Measurements from ENCODE around the gene PGAM2.
A peak's percentile ranks its signal among the peaks of the same experiment; 100 is the strongest.
"Not testable (repeated sequence)": the region's sequence is repeated elsewhere in the genome, so short reads cannot be mapped to it uniquely, and the experiment has no call there.

Gene PGAM2

GRCh38 chr7:44038961-44039558, 26.3 kb downstream of the PGAM2 start:
- not testable (repeated sequence) for H3K4me3 ChIP-seq (ENCODE audit: low read length); H3K36me3 ChIP-seq (ENCODE audit: insufficient read depth, low read length); H3K27me3 ChIP-seq (ENCODE audit: insufficient read depth, low read length)

GRCh38 chr7:44038553-44038952, 26.8 kb downstream of the PGAM2 start:
- not testable (repeated sequence) for H3K27me3 ChIP-seq (ENCODE audit: insufficient read depth, low read length); H3K4me1 ChIP-seq (ENCODE audit: insufficient read depth, low read length); H3K36me3 ChIP-seq (ENCODE audit: insufficient read depth, low read length); H3K9me3 ChIP-seq (ENCODE audit: low read length); H3K4me3 ChIP-seq (ENCODE audit: low read length); H2AFZ ChIP-seq (ENCODE audit: low read depth, low read length)

More at GRCh38 chr7:44038961-44039558, 26.3 kb downstream of the PGAM2 start:
- not testable (repeated sequence) for H2AFZ ChIP-seq (ENCODE audit: low read depth, low read length); H3K4me1 ChIP-seq (ENCODE audit: insufficient read depth, low read length); H3K9me3 ChIP-seq (ENCODE audit: low read length)

GRCh38 chr7:44037951-44038350, 27.4 kb downstream of the PGAM2 start:
- not testable (repeated sequence) for H3K9me3 ChIP-seq (ENCODE audit: low read length); H3K4me3 ChIP-seq (ENCODE audit: low read length); H3K36me3 ChIP-seq (ENCODE audit: insufficient read depth, low read length); H3K27me3 ChIP-seq (ENCODE audit: insufficient read depth, low read length); H3K4me1 ChIP-seq (ENCODE audit: insufficient read depth, low read length); H2AFZ ChIP-seq (ENCODE audit: low read depth, low read length)

- not testable (repeated sequence) for H3K4me3 ChIP-seq (ENCODE audit: low read length); H3K36me3 ChIP-seq (ENCODE audit: insufficient read depth, low read length); H3K9me3 ChIP-seq (ENCODE audit: low read length); H3K27me3 ChIP-seq (ENCODE audit: insufficient read depth, low read length); H2AFZ ChIP-seq (ENCODE audit: low read depth, low read length); H3K4me1 ChIP-seq (ENCODE audit: insufficient read depth, low read length)
These were observed 29.0 kb downstream of the PGAM2 start for GRCh38 chr7:44036364-44036763.

- not testable (repeated sequence) for H3K4me3 ChIP-seq (ENCODE audit: low read length); H3K27me3 ChIP-seq (ENCODE audit: insufficient read depth, low read length); H3K4me1 ChIP-seq (ENCODE audit: insufficient read depth, low read length); H2AFZ ChIP-seq (ENCODE audit: low read depth, low read length); H3K36me3 ChIP-seq (ENCODE audit: insufficient read depth, low read length); H3K9me3 ChIP-seq (ENCODE audit: low read length)
These were observed 31.2 kb downstream of the PGAM2 start for GRCh38 chr7:44033971-44034844.

- H3K27me3 ChIP-seq (ENCODE audit: insufficient read depth, low read length); H3K36me3 ChIP-seq (ENCODE audit: insufficient read depth, low read length); H3K4me1 ChIP-seq (ENCODE audit: insufficient read depth, low read length); H3K4me3 ChIP-seq (ENCODE audit: low read length); H3K9me3 ChIP-seq (ENCODE audit: low read length); H2AFZ ChIP-seq (ENCODE audit: low read depth, low read length): not testable (repeated sequence)
These were observed 33.3 kb downstream of the PGAM2 start for GRCh38 chr7:44032031-44032430.

GRCh38 chr7:44031319-44031718, 34.0 kb downstream of the PGAM2 start:
- not testable (repeated sequence) for H3K9me3 ChIP-seq (ENCODE audit: low read length); H3K4me3 ChIP-seq (ENCODE audit: low read length); H3K4me1 ChIP-seq (ENCODE audit: insufficient read depth, low read length); H3K27me3 ChIP-seq (ENCODE audit: insufficient read depth, low read length); H2AFZ ChIP-seq (ENCODE audit: low read depth, low read length); H3K36me3 ChIP-seq (ENCODE audit: insufficient read depth, low read length)

GRCh38 chr7:44030029-44030428, 35.3 kb downstream of the PGAM2 start:
- not testable (repeated sequence) for H2AFZ ChIP-seq (ENCODE audit: low read depth, low read length); H3K9me3 ChIP-seq (ENCODE audit: low read length)

GRCh38 chr7:44029433-44029832, 35.9 kb downstream of the PGAM2 start:
- not testable (repeated sequence) for H2AFZ ChIP-seq (ENCODE audit: low read depth, low read length); H3K4me1 ChIP-seq (ENCODE audit: insufficient read depth, low read length); H3K4me3 ChIP-seq (ENCODE audit: low read length); H3K36me3 ChIP-seq (ENCODE audit: insufficient read depth, low read length); H3K27me3 ChIP-seq (ENCODE audit: insufficient read depth, low read length); H3K9me3 ChIP-seq (ENCODE audit: low read length)

More at GRCh38 chr7:44030029-44030428, 35.3 kb downstream of the PGAM2 start:
- H3K27me3 ChIP-seq (ENCODE audit: insufficient read depth, low read length); H3K36me3 ChIP-seq (ENCODE audit: insufficient read depth, low read length); H3K4me1 ChIP-seq (ENCODE audit: insufficient read depth, low read length); H3K4me3 ChIP-seq (ENCODE audit: low read length): not testable (repeated sequence)

- H3K9me3 ChIP-seq (ENCODE audit: low read length); H3K36me3 ChIP-seq (ENCODE audit: insufficient read depth, low read length); H3K4me3 ChIP-seq (ENCODE audit: low read length); H3K27me3 ChIP-seq (ENCODE audit: insufficient read depth, low read length); H2AFZ ChIP-seq (ENCODE audit: low read depth, low read length); H3K4me1 ChIP-seq (ENCODE audit: insufficient read depth, low read length): not testable (repeated sequence)
These were observed 42.4 kb downstream of the PGAM2 start for GRCh38 chr7:44022796-44023467.

- not testable (repeated sequence) for H3K4me1 ChIP-seq (ENCODE audit: insufficient read depth, low read length); H3K4me3 ChIP-seq (ENCODE audit: low read length); H3K36me3 ChIP-seq (ENCODE audit: insufficient read depth, low read length); H3K27me3 ChIP-seq (ENCODE audit: insufficient read depth, low read length); H2AFZ ChIP-seq (ENCODE audit: low read depth, low read length); H3K9me3 ChIP-seq (ENCODE audit: low read length)
These were observed 43.3 kb downstream of the PGAM2 start for GRCh38 chr7:44022069-44022468.

GRCh38 chr7:44019825-44020224, 45.5 kb downstream of the PGAM2 start:
- not testable (repeated sequence) for H3K9me3 ChIP-seq (ENCODE audit: low read length); H3K27me3 ChIP-seq (ENCODE audit: insufficient read depth, low read length); H3K4me3 ChIP-seq (ENCODE audit: low read length); H3K36me3 ChIP-seq (ENCODE audit: insufficient read depth, low read length); H2AFZ ChIP-seq (ENCODE audit: low read depth, low read length); H3K4me1 ChIP-seq (ENCODE audit: insufficient read depth, low read length)

- H2AFZ ChIP-seq (ENCODE audit: low read depth, low read length); H3K9me3 ChIP-seq (ENCODE audit: low read length); H3K4me1 ChIP-seq (ENCODE audit: insufficient read depth, low read length); H3K36me3 ChIP-seq (ENCODE audit: insufficient read depth, low read length); H3K27me3 ChIP-seq (ENCODE audit: insufficient read depth, low read length): not testable (repeated sequence)
- peak overlapping the region; percentile 93 for H3K4me3 ChIP-seq (ENCODE audit: low read length)
These were observed 46.2 kb downstream of the PGAM2 start for GRCh38 chr7:44018857-44019807.

Measured in neuron (in vitro differentiated cells).